HG03135 (cell line): ENCODE data around the gene TMEM181.
"Not testable (repeated sequence)": the region's sequence is repeated elsewhere in the genome, so short reads cannot be mapped to it uniquely, and the experiment has no call there.

ENCODE experiments used
- ATAC-seq: cut with Tn5 transposase; IDR thresholded peaks from one replicate; pipeline ENCODE4 v1.9.1; 2021; ENCODE audit warnings: mild to moderate bottlenecking, moderate library complexity; ENCODE audit not compliant: unreplicated experiment

TMEM181 gene

DNA sequence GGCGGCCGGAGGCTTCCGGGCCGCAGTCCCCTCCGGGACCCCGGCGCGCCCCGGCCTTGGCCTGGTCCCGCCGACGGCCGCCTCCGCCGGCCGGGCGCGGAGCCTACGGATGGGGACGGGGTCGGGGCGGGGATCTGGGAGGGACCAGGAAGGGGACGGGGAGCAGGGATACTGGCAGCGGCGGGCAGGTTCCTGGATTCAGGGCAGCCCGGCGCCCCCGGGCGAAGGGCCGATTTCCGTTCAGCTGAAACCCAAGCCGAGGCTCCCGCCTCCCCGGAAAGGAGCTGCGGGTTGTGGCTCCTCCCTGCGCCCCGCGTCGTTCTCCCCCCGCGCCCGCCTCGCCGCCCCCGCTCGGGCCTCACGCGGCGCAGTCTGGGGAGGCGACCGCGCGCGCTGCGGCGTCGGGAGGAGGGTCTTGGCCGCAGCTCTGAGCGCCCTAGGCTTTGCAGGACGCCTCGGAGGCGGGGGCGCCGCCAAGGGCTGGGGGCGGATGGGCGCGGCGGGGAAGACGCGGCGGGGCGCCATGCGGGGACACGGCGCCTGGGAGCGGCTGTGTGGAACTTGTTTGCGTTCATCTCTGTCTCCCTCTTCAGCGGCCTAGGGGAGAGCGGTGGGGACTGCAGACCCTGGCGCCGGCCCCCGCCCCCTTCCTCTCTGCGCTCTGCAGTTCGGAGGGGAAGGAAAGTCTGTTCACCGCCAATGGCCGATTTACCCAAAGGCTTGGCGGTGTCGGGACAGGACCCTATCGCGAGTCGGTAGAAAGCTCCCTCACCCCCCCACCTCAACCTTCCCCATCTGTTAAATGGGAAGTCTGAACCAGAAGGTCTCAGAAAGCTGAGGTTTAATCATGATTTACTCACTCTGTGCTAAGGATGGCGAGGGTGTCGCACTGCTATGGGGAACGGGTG lies 22.7 kb upstream of the TMEM181 start:
- no peak for ATAC-seq

DNA sequence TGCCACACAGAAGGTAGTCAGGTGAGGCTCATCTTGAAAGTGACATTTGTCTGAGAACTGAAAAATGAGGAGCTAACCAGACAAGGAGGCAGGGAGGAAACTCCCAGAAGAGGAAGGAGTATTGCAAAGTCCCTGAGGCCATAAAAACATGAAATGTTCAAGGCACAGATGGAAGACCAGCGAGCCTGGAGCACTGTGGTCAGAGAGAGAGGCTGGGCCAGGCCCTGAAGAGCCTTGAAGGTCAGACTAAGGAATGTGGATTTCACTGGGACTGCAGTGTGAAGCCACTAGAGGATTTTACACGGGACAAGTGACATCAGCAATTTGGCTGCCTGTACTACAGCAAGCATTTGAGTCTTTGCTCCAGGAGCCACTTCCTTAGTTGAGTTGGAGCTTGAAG lies 21.1 kb upstream of the TMEM181 start:
- no peak for ATAC-seq

- ATAC-seq: no peak
These were observed 20.5 kb upstream of the TMEM181 start for GRCh38 chr6:158539413-158539812.

- no peak for ATAC-seq
These were observed 20.0 kb upstream of the TMEM181 start for GRCh38 chr6:158539881-158540280.

- ATAC-seq: no peak
These were observed 16.2 kb upstream of the TMEM181 start for GRCh38 chr6:158543606-158544185.

- no peak for ATAC-seq
These were observed 15.5 kb upstream of the TMEM181 start for GRCh38 chr6:158544428-158544827.

GRCh38 chr6:158545043-158545966 lies 14.6 kb upstream of the TMEM181 start:
- ATAC-seq: no peak

DNA sequence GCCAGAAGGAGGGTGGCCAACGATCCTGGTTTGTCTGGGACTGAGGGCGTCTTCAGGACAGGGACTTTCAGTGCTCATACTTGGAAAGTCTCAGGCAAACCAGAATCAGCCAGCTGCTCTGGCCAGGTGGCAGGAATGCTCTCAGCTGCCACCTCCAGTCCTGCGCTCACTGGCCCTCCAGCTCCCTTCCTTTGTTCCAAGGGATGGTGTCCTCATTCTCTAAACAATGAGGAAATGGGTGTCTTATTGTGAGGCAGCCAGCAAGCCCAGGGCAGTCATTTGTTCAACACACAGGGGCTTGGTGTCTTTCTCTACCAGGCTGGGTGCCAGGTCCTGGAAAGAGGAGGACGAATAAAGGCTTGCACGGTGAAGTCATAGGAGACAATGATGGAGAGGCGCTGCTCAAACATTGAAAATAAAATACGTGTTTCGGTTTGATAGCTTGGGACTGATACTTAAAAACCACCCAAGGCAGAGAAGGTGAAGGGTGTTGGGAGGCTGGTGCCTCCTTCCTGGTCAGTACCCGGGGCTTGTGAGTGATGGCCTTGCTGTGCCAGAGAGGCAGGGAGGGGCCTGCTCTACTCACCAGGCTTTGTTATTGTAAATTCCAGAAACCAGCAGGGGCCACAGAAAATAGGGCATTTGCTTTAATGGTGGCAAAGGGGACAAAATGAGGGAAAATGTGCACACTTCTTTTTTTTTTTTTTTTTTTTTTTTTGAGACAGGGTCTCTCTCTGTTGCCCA lies 11.3 kb upstream of the TMEM181 start:
- no peak for ATAC-seq

GRCh38 chr6:158552055-158552795 lies 7.7 kb upstream of the TMEM181 start:
- no peak for ATAC-seq

GRCh38 chr6:158552796-158553138 lies 7.1 kb upstream of the TMEM181 start:
- no peak for ATAC-seq

- no peak for ATAC-seq
These were observed 5.1 kb upstream of the TMEM181 start for GRCh38 chr6:158554611-158555361.

GRCh38 chr6:158556113-158556512 lies 3.8 kb upstream of the TMEM181 start:
- no peak for ATAC-seq

DNA sequence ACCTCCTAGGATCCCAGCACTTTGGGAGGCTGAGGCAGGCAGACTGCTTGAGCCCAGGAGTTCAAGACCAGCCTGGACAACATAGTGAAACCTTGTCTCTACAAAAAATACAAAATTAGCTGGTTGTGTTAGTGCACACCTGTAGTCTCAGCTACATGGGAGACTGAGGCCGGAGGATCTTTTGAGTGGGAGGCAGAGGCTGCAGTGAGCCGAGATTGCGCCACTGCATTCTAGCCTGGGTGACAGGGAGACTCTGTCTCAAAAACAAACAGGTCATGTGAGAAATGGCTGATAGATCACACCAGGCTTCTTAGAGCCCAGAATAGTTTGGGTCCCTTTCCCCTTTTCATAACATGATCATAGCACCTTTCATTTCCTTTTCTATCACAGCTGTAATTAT lies 2.8 kb upstream of the TMEM181 start:
- not testable (repeated sequence) for ATAC-seq

DNA sequence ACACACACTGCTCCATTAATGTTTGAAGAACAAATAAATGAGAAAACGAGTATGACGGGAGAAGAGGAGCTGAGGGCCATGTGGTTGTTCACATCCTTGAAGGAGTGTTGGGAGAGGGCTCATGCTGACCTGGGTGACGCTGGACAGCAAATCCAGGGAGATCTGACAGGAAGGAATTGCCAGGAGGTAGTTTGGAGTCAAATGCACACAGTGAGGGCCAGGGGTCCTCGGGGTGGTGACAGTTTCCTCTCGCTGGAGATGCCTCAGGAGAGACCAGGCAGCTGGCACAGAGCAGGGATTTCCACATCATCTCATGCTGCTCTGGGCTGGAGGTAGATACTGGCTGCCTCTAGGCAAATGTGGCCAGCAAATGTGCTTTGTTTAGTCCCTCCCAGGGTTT lies 2.0 kb upstream of the TMEM181 start:
- no peak for ATAC-seq

DNA sequence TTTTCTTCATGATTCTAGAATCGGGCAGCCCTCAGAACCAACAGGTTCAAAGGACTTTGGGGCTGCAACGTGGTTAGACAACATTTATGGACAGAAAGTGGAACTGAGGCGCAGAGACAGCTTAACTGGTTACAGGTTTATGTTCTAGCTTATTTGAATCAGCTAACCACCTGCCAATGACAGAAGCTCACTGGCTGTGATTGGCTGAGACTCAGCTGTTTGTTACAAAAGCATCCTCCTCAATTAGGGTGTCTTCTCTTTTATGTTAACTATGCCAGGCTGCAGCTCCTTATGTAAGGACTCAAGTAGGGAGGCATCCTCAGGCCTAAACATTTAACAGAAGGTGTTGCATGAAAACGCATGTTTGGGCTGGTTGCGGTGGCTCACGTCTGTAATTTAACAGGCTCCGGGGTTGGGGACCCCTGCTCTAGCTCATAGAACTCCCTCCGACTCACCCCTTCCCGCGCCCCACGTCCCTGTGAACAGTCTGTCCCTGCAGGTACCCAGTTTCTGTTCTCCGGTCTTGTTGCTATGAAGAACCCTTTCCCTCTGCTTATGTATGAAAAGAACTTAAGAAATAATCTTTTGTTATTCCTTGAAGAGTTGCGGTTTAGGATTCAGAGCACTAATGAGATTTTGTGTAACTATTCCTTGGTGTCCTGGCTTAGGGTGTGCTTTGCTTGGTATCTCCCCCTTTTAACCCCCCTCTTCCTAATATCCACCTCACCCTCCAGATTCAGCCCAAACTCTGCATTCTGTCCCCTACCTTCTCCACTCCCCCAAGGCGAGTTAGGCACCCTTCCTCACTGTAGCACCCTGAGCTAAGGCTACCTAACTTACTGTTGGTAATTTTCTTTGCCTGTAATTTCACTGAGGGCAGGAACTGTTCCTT lies 1.2 kb upstream of the TMEM181 start:
- no peak for ATAC-seq

GRCh38 chr6:158559338-158559894 lies 475 bp upstream of the TMEM181 start:
- no peak for ATAC-seq

DNA sequence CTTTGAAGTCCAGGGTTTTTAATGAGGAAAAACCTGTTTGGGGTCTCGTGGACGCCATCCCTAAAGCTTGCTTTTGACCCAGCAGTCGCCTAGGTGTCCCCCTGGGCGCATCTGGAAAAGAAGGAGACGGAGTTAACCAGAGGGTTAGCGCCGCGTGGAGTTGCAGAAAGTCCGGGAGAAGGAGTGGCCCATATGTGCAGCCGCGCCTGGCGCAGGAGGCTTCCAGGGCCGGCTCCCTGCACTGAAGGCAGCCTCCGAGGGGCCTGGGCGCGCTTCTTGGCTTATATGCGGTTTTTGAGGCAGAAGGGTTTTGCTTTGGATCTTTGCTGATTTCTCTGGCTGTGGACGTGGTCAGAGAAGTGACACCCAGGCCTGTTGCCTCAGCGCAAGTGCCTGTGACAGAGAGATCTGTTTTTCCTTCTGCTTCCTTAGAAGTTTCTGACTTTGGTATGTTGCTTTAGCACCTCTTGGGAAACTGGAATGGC lies 987 bp downstream of the TMEM181 start:
- ATAC-seq: no peak

DNA sequence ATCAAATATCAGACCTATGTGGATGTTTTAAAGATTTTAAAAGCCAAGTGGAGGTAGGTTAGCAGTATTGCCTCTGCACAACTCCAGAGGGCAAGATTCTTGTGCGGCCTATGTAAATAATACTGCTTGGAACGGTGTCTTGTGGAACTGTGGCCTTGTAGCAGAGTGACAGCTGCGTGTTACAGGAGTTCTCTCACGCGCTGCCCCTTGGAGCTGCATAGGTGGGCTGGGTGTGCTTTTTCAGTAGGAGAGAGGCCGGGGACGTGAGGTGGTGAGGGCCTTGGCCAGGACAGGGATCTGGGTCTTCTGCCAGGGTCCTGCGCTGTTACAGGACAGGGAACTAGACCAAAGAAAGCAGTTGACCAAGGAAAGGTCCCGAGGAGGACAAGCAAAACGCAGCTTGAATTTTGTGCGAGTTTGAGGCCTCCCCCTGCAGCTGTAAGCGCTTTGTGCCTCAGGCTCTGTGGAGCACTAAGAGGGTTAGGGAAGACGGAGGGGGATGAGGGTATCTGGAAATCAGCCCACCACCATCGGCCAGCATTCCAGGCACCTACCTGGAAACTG lies 1.5 kb downstream of the TMEM181 start:
- ATAC-seq: no peak
